Measurements from ENCODE around the gene B4GALT5.
A peak's percentile ranks its signal among the peaks of the same experiment; 100 is the strongest.

Gene B4GALT5

DNA sequence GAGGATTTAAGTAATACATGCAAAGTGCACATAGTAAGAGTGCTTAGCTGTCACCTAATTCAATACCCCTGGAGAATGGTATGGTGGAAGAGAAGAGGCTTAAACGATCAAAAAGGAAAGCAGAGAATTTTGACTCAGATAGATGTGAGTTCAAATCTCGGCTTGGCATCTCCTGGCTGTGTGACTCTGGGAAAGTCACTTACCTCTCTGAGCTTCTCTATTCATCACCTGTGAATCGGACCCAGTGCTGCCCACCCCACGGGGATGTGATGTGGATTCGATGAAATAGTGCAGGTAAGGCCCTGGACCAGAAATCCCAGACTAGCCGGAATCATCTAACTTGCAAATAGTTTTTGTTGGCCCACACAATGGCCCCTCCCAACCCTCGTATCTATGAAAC is 1.8 kb upstream of the B4GALT5 start:
- H3K4me3 ChIP-seq (replicated peaks; ENCODE audit: insufficient read depth, low read length): no peak overlapping the region
- H3K27me3 ChIP-seq (ENCODE audit: insufficient read depth, poor library complexity, severe bottlenecking): no peaks in the 10 kb centered on the region
- no peak for DNase-seq (ENCODE audit: low read depth in 1 of 2, low spot score in 1 of 2)
- no peak overlapping the region for H3K27ac ChIP-seq (replicated peaks)
- TF ChIP-seq SPI1 (IDR thresholded peaks at IDR 0.05; ENCODE audit: borderline replicate concordance, low read depth) (no peak), GABPA (IDR thresholded peaks at IDR 0.05; ENCODE audit: low read depth) (no peak), POLR2AphosphoS5 (IDR thresholded peaks at IDR 0.05; ENCODE audit: low read depth) (no peak)
- TF ChIP-seq, protein P1, sequence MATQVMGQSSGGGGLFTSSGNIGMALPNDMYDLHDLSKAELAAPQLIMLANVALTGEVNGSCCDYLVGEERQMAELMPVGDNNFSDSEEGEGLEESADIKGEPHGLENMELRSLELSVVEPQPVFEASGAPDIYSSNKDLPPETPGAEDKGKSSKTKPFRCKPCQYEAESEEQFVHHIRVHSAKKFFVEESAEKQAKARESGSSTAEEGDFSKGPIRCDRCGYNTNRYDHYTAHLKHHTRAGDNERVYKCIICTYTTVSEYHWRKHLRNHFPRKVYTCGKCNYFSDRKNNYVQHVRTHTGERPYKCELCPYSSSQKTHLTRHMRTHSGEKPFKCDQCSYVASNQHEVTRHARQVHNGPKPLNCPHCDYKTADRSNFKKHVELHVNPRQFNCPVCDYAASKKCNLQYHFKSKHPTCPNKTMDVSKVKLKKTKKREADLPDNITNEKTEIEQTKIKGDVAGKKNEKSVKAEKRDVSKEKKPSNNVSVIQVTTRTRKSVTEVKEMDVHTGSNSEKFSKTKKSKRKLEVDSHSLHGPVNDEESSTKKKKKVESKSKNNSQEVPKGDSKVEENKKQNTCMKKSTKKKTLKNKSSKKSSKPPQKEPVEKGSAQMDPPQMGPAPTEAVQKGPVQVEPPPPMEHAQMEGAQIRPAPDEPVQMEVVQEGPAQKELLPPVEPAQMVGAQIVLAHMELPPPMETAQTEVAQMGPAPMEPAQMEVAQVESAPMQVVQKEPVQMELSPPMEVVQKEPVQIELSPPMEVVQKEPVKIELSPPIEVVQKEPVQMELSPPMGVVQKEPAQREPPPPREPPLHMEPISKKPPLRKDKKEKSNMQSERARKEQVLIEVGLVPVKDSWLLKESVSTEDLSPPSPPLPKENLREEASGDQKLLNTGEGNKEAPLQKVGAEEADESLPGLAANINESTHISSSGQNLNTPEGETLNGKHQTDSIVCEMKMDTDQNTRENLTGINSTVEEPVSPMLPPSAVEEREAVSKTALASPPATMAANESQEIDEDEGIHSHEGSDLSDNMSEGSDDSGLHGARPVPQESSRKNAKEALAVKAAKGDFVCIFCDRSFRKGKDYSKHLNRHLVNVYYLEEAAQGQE (IDR thresholded peaks at IDR 0.05; ENCODE audit: insufficient replicate concordance, low read depth): no peak

DNA sequence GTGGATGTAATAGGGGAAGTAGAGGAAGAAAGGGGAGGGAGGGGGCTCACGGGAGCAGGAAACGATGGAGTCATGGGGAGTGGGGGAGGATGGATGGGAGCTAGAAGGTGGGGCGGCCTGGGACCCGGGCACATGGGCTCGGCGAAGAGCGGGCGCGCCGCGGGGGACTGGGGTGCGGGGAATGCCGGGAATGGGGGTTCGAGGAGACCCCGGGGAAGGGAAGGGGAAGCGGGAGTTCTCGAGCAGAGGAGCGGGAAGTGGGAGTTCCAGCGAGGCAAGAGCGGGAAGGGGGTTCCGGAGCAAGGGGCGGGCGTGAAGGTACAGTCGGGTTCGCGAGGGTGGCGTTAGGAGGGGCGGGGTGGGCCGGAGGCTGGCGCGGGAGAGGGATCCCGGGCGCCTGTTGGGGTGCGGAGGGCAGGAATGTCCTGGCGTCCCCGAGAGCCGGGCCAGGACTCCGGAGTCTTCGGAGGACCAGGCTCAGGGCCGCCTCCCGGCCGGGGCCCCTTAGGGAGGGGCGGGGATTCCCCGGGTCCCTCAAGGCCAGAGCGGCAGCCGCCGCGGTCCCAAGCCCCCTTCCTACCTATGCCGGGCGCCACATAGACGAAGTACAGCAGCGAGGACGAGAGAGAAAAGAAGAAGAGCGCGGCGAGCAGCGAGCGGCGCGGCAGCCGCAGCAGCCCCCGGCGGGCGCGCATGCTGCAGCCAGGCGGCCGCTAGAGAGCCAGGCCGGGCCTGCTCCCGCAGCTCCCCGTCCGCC is 504 bp downstream of the B4GALT5 start:
- H3K27me3 ChIP-seq (ENCODE audit: insufficient read depth, poor library complexity, severe bottlenecking): no peaks in the 10 kb centered on the region
- DNase-seq (ENCODE audit: low read depth in 1 of 2, low spot score in 1 of 2): peak; percentile 78 to 86
- TF ChIP-seq SPI1 (IDR thresholded peaks at IDR 0.05; ENCODE audit: borderline replicate concordance, low read depth): no peak
- peak overlapping the region; percentile 82 for H3K4me3 ChIP-seq (replicated peaks; ENCODE audit: insufficient read depth, low read length)
- peak overlapping the region; percentile 99 for H3K27ac ChIP-seq (replicated peaks)

DNA sequence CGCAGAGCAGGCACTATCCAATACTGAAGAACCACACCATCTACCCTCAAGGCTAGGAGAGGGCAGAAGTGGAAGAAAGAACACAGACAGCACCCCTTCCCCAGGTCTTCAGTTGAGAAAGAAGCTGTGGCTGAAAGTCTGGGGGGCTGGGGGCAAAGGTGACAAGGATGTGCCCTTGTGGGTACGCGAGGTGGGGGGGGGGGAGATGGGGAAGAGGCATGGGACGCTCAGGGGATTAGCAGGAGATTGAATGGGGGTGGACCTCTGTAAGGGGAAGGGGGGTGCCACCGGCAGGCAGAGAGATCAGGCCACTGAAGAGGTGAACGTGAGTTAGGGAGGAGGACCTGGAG is 1.1 kb downstream of the B4GALT5 start:
- H3K27ac ChIP-seq (replicated peaks): peak overlapping the region; percentile 99
- peak overlapping the region; percentile 82 for H3K4me3 ChIP-seq (replicated peaks; ENCODE audit: insufficient read depth, low read length)
- H3K27me3 ChIP-seq (ENCODE audit: insufficient read depth, poor library complexity, severe bottlenecking): no peaks in the 10 kb centered on the region
- TF ChIP-seq POLR2AphosphoS5 (IDR thresholded peaks at IDR 0.05; ENCODE audit: low read depth): peak; percentile 6; the same call in 1 of the 2 replicates
- TF ChIP-seq, protein P2, sequence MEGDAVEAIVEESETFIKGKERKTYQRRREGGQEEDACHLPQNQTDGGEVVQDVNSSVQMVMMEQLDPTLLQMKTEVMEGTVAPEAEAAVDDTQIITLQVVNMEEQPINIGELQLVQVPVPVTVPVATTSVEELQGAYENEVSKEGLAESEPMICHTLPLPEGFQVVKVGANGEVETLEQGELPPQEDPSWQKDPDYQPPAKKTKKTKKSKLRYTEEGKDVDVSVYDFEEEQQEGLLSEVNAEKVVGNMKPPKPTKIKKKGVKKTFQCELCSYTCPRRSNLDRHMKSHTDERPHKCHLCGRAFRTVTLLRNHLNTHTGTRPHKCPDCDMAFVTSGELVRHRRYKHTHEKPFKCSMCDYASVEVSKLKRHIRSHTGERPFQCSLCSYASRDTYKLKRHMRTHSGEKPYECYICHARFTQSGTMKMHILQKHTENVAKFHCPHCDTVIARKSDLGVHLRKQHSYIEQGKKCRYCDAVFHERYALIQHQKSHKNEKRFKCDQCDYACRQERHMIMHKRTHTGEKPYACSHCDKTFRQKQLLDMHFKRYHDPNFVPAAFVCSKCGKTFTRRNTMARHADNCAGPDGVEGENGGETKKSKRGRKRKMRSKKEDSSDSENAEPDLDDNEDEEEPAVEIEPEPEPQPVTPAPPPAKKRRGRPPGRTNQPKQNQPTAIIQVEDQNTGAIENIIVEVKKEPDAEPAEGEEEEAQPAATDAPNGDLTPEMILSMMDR (IDR thresholded peaks at IDR 0.05; ENCODE audit: insufficient read depth, low read length): no peak
- DNase-seq (ENCODE audit: low read depth in 1 of 2, low spot score in 1 of 2): no peak

DNA sequence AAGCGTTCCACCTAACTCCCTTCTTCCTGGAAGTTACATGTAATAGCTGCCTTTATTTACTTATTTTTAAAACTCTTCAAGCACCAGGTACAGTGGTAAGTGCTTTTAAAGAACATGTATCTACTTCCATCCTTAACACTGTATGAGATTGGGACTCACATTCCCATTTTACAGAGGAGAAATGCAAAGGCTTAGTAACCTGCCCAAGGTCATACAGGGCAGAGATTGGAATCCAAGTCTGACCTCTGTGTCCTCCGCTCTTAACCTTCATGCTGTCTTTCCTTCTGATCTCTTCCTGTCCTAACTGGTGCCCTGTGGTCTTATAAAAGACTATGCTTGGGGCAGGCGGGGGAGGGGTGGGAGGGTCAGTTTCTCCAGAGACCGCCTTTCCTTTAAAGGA is 1.6 kb downstream of the B4GALT5 start:
- H3K27ac ChIP-seq (replicated peaks): peak overlapping the region; percentile 99
- peak overlapping the region; percentile 82 for H3K4me3 ChIP-seq (replicated peaks; ENCODE audit: insufficient read depth, low read length)
- H3K27me3 ChIP-seq (ENCODE audit: insufficient read depth, poor library complexity, severe bottlenecking): no peaks in the 10 kb centered on the region
- peak in 1 of 2 experiments; percentile 33 for DNase-seq (ENCODE audit: low read depth in 1 of 2, low spot score in 1 of 2)
- TF ChIP-seq, protein P2 (IDR thresholded peaks at IDR 0.05; ENCODE audit: insufficient read depth, low read length): no peak
- TF ChIP-seq GABPA (IDR thresholded peaks at IDR 0.05; ENCODE audit: low read depth) (no peak), SPI1 (IDR thresholded peaks at IDR 0.05; ENCODE audit: borderline replicate concordance, low read depth) (no peak), POLR2AphosphoS5 (IDR thresholded peaks at IDR 0.05; ENCODE audit: low read depth) (no peak; the same call in 1 of the 2 replicates)
- TF ChIP-seq, protein P1 (IDR thresholded peaks at IDR 0.05; ENCODE audit: insufficient replicate concordance, low read depth): no peak

DNA sequence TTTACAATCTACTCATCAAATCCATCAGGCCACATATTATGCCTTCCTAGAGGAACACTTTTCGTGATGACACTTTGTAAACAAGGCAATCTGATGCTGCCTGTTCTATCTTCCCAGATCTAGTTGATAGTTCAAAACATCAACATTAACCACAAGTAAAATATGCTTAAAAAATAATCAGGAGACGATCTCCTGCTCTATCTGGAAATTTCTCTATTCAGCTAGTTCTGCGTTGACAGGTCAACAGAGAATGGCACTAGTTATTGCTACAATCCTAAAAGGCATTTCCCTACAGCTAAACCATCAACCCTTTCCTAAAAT is 2.1 kb downstream of the B4GALT5 start:
- peak in 1 of 2 experiments; percentile 23 for DNase-seq (ENCODE audit: low read depth in 1 of 2, low spot score in 1 of 2)
- Histone ChIP-seq H3K4me3 (replicated peaks; ENCODE audit: insufficient read depth, low read length) (peak overlapping the region; percentile 82), H3K27ac (replicated peaks) (peak overlapping the region; percentile 99)

More for the DNA sequence above, 2.1 kb downstream of the B4GALT5 start:
- H3K27me3 ChIP-seq (ENCODE audit: insufficient read depth, poor library complexity, severe bottlenecking): no peaks in the 10 kb centered on the region
- TF ChIP-seq POLR2AphosphoS5 (IDR thresholded peaks at IDR 0.05; ENCODE audit: low read depth) (no peak), SPI1 (IDR thresholded peaks at IDR 0.05; ENCODE audit: borderline replicate concordance, low read depth) (no peak), GABPA (IDR thresholded peaks at IDR 0.05; ENCODE audit: low read depth) (no peak)
- TF ChIP-seq, protein P2 (IDR thresholded peaks at IDR 0.05; ENCODE audit: insufficient read depth, low read length): no peak
- TF ChIP-seq, protein P1 (IDR thresholded peaks at IDR 0.05; ENCODE audit: insufficient replicate concordance, low read depth): no peak
